HEK293 (cell line): ENCODE data around the gene GNAS.

ENCODE experiments used
- CTCF ChIA-PET: fragments of 350-600 bp; formaldehyde crosslinking; extraction: SDS; loops from one replicate; lab custom pipeline; 2021; ENCODE audit warnings: antibody characterized with exemption; lab: Yijun Ruan, JAX
- POLR2A ChIA-PET: fragments of 300-600 bp; formaldehyde crosslinking; extraction: SDS; loops from one replicate; lab custom pipeline; 2020; ENCODE audit warnings: antibody characterized with exemption, inconsistent platforms; lab: Yijun Ruan, JAX
- H3K27ac ChIP-seq: fragments of 200-500 bp; sonication (Bioruptor generic); 2 replicates; pipeline ENCODE4 v1.5.1; 2014; ENCODE audit warnings: low read depth, low read length, control low read depth, inconsistent platforms; ENCODE audit errors: extremely low read depth
- H3K36me3 ChIP-seq, 2 experiments: fragments of 200-500 bp in 1 of 2; sonication (Bioruptor generic) in 1 of 2; 1 replicate in 1 of 2; 2 replicates in 1 of 2; pipeline ENCODE4 v1.5.1; 2014 to 2017; ENCODE audit warnings: inconsistent platforms in 2 of 2, low read length in 2 of 2; ENCODE audit not compliant: control insufficient read depth in 2 of 2, insufficient read depth in 1 of 2
- H3K4me1 ChIP-seq: fragments of 200-500 bp; sonication (Bioruptor generic); 2 replicates; pipeline ENCODE4 v1.5.1; 2014; ENCODE audit warnings: mild to moderate bottlenecking, low read length, inconsistent platforms; ENCODE audit not compliant: control insufficient read depth, insufficient read depth
- H3K4me3 ChIP-seq: 2 replicates; pipeline ENCODE4 v1.5.1; 2011; ENCODE audit warnings: low read depth, mild to moderate bottlenecking, control low read depth, low read length, moderate library complexity
- H3K9me3 ChIP-seq: fragments of 200-500 bp; sonication (Bioruptor generic); 2 replicates; pipeline ENCODE4 v1.5.1; 2014; ENCODE audit warnings: low read depth, low read length, inconsistent platforms; ENCODE audit not compliant: control insufficient read depth, insufficient read depth
- BCL11A ChIP-seq: fragments of 450-650 bp; formaldehyde crosslinking; IDR thresholded peaks from 2 replicates; pipeline ENCODE4 v1.5.1; 2016; ENCODE audit warnings: low read depth, missing biosample characterization, missing genetic modification characterization
- HOXA7 ChIP-seq: sonication (generic); formaldehyde crosslinking; IDR thresholded peaks from 2 replicates; pipeline ENCODE4 v1.8.1; 2022; ENCODE audit warnings: missing genetic modification reagents, borderline replicate concordance
- KLF10 ChIP-seq: fragments of 450-650 bp; IDR thresholded peaks from 2 replicates; pipeline ENCODE4 v1.5.1; 2018; ENCODE audit warnings: missing biosample characterization, mild to moderate bottlenecking, missing genetic modification characterization
- ZNF19 ChIP-seq: fragments of 450-650 bp; formaldehyde crosslinking; IDR thresholded peaks from 2 replicates; pipeline ENCODE4; 2016; ENCODE audit warnings: missing biosample characterization, missing genetic modification characterization, low read depth
- ZNF221 ChIP-seq: fragments of 450-650 bp; formaldehyde crosslinking; IDR thresholded peaks from 2 replicates; pipeline ENCODE4 v1.5.1; 2017; ENCODE audit warnings: missing biosample characterization, missing genetic modification characterization, borderline replicate concordance
- ZNF24 ChIP-seq: fragments of 450-650 bp; formaldehyde crosslinking; IDR thresholded peaks from 2 replicates; pipeline ENCODE4 v1.5.1; 2016; ENCODE audit warnings: missing biosample characterization, missing genetic modification characterization
- ZNF324 ChIP-seq: fragments of 450-650 bp; formaldehyde crosslinking; IDR thresholded peaks from 2 replicates; pipeline ENCODE4 v1.5.1; 2016; ENCODE audit warnings: missing biosample characterization, missing genetic modification characterization
- ZNF394 ChIP-seq: fragments of 450-650 bp; formaldehyde crosslinking; IDR thresholded peaks from 2 replicates; pipeline ENCODE4 v1.5.1; 2016; ENCODE audit warnings: missing biosample characterization, missing genetic modification characterization, mild to moderate bottlenecking, moderate library complexity, borderline replicate concordance
- ZNF530 ChIP-seq: fragments of 450-650 bp; formaldehyde crosslinking; IDR thresholded peaks from 2 replicates; pipeline ENCODE4 v1.5.1; 2016; ENCODE audit warnings: low read depth, missing biosample characterization, missing genetic modification characterization
- ZNF555 ChIP-seq: fragments of 450-650 bp; formaldehyde crosslinking; conservative IDR thresholded peaks from 2 replicates; pipeline ENCODE4 v1.5.1; 2017; ENCODE audit warnings: missing biosample characterization, mild to moderate bottlenecking, missing genetic modification characterization, inconsistent platforms
- ZNF558 ChIP-seq: fragments of 450-650 bp; formaldehyde crosslinking; IDR thresholded peaks from 2 replicates; pipeline ENCODE4 v1.5.1; 2016; ENCODE audit warnings: missing biosample characterization, missing genetic modification characterization
- ZNF560 ChIP-seq: fragments of 450-650 bp; formaldehyde crosslinking; IDR thresholded peaks from 2 replicates; pipeline ENCODE4 v1.5.1; 2017; ENCODE audit warnings: missing biosample characterization, missing genetic modification characterization, borderline replicate concordance
- ZNF777 ChIP-seq: fragments of 450-650 bp; formaldehyde crosslinking; IDR thresholded peaks from 2 replicates; pipeline ENCODE4 v1.5.1; 2017; ENCODE audit warnings: missing biosample characterization, missing genetic modification characterization, borderline replicate concordance
- ZNF792 ChIP-seq: fragments of 450-650 bp; formaldehyde crosslinking; IDR thresholded peaks from 2 replicates; pipeline ENCODE4 v1.5.1; 2016; ENCODE audit warnings: missing biosample characterization, missing genetic modification characterization
- TF ChIP-seq, protein P1 (sequence below): fragments of 450-650 bp; formaldehyde crosslinking; IDR thresholded peaks from 2 replicates; pipeline ENCODE4 v1.5.1; 2016; ENCODE audit warnings: missing biosample characterization, missing genetic modification characterization, borderline replicate concordance
- TF ChIP-seq, protein P2 (sequence below): fragments of 450-650 bp; formaldehyde crosslinking; IDR thresholded peaks from 2 replicates; pipeline ENCODE4 v1.5.1; 2016; ENCODE audit warnings: missing biosample characterization, missing genetic modification characterization, borderline replicate concordance
- TF ChIP-seq, protein P3 (sequence below): IDR thresholded peaks from 2 replicates; pipeline ENCODE4 v1.6.1; 2011; ENCODE audit warnings: mild to moderate bottlenecking, low read depth, low read length, borderline replicate concordance
- TF ChIP-seq, protein P4 (sequence below): fragments of 450-650 bp; formaldehyde crosslinking; IDR thresholded peaks from 2 replicates; pipeline ENCODE4 v1.5.1; 2016; ENCODE audit warnings: missing biosample characterization, missing genetic modification characterization, low read depth

Gene GNAS

DNA sequence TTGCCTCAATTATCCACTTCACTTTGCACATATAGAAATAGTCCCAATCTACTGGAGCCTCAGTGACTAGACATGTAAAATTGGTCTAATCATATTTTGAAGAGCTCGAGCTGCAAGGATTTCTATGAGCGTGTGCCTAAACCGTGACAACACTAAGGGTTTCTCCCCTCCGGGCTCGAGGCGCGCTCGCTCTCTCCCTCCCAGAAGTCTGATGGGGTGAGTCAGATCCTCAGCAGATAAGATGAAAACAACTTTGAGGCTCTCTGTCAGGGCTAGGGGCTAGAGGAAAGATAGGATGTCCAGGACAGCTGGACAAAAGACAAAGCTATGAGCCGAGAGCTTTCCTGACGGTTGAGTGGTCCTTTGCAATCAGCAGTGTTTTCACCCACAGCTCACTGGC is 18.6 kb upstream of the GNAS start:
- no peak overlapping the region for H3K4me3 ChIP-seq
- TF ChIP-seq ZNF221 (tag by site-specific recombination) (no peak), ZNF560 (tag by site-specific recombination) (no peak), ZNF24 (no peak), HOXA7 (CRISPR knock-in tag) (no peak), ZNF558 (no peak), ZNF777 (tag by site-specific recombination) (no peak), BCL11A (tag by site-specific recombination) (no peak), ZNF555 (tag by site-specific recombination) (no peak), ZNF324 (no peak), ZNF19 (tag by site-specific recombination) (no peak), ZNF394 (tag by site-specific recombination) (no peak), KLF10 (tag by site-specific recombination) (no peak), ZNF530 (tag by site-specific recombination) (no peak), ZNF792 (no peak)
- TF ChIP-seq, protein P1, sequence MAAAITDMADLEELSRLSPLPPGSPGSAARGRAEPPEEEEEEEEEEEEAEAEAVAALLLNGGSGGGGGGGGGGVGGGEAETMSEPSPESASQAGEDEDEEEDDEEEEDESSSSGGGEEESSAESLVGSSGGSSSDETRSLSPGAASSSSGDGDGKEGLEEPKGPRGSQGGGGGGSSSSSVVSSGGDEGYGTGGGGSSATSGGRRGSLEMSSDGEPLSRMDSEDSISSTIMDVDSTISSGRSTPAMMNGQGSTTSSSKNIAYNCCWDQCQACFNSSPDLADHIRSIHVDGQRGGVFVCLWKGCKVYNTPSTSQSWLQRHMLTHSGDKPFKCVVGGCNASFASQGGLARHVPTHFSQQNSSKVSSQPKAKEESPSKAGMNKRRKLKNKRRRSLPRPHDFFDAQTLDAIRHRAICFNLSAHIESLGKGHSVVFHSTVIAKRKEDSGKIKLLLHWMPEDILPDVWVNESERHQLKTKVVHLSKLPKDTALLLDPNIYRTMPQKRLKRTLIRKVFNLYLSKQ (tag by site-specific recombination): no peak
- TF ChIP-seq, protein P2, sequence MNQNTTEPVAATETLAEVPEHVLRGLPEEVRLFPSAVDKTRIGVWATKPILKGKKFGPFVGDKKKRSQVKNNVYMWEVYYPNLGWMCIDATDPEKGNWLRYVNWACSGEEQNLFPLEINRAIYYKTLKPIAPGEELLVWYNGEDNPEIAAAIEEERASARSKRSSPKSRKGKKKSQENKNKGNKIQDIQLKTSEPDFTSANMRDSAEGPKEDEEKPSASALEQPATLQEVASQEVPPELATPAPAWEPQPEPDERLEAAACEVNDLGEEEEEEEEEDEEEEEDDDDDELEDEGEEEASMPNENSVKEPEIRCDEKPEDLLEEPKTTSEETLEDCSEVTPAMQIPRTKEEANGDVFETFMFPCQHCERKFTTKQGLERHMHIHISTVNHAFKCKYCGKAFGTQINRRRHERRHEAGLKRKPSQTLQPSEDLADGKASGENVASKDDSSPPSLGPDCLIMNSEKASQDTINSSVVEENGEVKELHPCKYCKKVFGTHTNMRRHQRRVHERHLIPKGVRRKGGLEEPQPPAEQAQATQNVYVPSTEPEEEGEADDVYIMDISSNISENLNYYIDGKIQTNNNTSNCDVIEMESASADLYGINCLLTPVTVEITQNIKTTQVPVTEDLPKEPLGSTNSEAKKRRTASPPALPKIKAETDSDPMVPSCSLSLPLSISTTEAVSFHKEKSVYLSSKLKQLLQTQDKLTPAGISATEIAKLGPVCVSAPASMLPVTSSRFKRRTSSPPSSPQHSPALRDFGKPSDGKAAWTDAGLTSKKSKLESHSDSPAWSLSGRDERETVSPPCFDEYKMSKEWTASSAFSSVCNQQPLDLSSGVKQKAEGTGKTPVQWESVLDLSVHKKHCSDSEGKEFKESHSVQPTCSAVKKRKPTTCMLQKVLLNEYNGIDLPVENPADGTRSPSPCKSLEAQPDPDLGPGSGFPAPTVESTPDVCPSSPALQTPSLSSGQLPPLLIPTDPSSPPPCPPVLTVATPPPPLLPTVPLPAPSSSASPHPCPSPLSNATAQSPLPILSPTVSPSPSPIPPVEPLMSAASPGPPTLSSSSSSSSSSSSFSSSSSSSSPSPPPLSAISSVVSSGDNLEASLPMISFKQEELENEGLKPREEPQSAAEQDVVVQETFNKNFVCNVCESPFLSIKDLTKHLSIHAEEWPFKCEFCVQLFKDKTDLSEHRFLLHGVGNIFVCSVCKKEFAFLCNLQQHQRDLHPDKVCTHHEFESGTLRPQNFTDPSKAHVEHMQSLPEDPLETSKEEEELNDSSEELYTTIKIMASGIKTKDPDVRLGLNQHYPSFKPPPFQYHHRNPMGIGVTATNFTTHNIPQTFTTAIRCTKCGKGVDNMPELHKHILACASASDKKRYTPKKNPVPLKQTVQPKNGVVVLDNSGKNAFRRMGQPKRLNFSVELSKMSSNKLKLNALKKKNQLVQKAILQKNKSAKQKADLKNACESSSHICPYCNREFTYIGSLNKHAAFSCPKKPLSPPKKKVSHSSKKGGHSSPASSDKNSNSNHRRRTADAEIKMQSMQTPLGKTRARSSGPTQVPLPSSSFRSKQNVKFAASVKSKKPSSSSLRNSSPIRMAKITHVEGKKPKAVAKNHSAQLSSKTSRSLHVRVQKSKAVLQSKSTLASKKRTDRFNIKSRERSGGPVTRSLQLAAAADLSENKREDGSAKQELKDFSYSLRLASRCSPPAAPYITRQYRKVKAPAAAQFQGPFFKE (tag by site-specific recombination): no peak
- TF ChIP-seq, protein P3, sequence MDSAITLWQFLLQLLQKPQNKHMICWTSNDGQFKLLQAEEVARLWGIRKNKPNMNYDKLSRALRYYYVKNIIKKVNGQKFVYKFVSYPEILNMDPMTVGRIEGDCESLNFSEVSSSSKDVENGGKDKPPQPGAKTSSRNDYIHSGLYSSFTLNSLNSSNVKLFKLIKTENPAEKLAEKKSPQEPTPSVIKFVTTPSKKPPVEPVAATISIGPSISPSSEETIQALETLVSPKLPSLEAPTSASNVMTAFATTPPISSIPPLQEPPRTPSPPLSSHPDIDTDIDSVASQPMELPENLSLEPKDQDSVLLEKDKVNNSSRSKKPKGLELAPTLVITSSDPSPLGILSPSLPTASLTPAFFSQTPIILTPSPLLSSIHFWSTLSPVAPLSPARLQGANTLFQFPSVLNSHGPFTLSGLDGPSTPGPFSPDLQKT: no peak
- TF ChIP-seq, protein P4, sequence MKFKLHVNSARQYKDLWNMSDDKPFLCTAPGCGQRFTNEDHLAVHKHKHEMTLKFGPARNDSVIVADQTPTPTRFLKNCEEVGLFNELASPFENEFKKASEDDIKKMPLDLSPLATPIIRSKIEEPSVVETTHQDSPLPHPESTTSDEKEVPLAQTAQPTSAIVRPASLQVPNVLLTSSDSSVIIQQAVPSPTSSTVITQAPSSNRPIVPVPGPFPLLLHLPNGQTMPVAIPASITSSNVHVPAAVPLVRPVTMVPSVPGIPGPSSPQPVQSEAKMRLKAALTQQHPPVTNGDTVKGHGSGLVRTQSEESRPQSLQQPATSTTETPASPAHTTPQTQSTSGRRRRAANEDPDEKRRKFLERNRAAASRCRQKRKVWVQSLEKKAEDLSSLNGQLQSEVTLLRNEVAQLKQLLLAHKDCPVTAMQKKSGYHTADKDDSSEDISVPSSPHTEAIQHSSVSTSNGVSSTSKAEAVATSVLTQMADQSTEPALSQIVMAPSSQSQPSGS (tag by site-specific recombination): no peak
- H3K4me1 ChIP-seq: no peaks in the 10 kb centered on the region
- H3K27ac ChIP-seq: no peak overlapping the region
- H3K9me3 ChIP-seq: no peaks in the 10 kb centered on the region
- ChIA-PET CTCF (no interaction called here), POLR2A (no interaction called here)
- H3K36me3 ChIP-seq: peaks cover 5 to 35% of the 10 kb centered on the region in 2 experiments; a peak in 2 of 3 replicates
